Measurements from ENCODE around the gene CHRM2.

The CHRM2 gene

GRCh38 chr7:137036768-137037167 lies 168.3 kb downstream of the CHRM2 start:
- ATAC-seq, result no peak

GRCh38 chr7:137038706-137039105 lies 170.3 kb downstream of the CHRM2 start:
- ATAC-seq, result no peak

- ATAC-seq, result no peak
These were observed 172.3 kb downstream of the CHRM2 start for GRCh38 chr7:137040745-137041144.

GRCh38 chr7:137045573-137045972 lies 177.1 kb downstream of the CHRM2 start:
- ATAC-seq, result no peak

GRCh38 chr7:137069249-137069963 lies 201.0 kb downstream of the CHRM2 start:
- no peak for ATAC-seq

Data from activated CD4-positive, CD25-positive, alpha-beta regulatory T cell treated with anti-CD3 and anti-CD28 coated beads, Interleukin-2, amount 50 U/mL, for 24 hours (primary cell).